Measurements from ENCODE around the gene OTOP3.
"Not testable (repeated sequence)": the region's sequence is repeated elsewhere in the genome, so short reads cannot be mapped to it uniquely, and the experiment has no call there.

Gene OTOP3, protein sequence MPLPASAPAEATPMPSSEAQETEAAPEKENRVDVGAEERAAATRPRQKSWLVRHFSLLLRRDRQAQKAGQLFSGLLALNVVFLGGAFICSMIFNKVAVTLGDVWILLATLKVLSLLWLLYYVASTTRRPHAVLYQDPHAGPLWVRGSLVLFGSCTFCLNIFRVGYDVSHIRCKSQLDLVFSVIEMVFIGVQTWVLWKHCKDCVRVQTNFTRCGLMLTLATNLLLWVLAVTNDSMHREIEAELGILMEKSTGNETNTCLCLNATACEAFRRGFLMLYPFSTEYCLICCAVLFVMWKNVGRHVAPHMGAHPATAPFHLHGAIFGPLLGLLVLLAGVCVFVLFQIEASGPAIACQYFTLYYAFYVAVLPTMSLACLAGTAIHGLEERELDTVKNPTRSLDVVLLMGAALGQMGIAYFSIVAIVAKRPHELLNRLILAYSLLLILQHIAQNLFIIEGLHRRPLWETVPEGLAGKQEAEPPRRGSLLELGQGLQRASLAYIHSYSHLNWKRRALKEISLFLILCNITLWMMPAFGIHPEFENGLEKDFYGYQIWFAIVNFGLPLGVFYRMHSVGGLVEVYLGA

DNA sequence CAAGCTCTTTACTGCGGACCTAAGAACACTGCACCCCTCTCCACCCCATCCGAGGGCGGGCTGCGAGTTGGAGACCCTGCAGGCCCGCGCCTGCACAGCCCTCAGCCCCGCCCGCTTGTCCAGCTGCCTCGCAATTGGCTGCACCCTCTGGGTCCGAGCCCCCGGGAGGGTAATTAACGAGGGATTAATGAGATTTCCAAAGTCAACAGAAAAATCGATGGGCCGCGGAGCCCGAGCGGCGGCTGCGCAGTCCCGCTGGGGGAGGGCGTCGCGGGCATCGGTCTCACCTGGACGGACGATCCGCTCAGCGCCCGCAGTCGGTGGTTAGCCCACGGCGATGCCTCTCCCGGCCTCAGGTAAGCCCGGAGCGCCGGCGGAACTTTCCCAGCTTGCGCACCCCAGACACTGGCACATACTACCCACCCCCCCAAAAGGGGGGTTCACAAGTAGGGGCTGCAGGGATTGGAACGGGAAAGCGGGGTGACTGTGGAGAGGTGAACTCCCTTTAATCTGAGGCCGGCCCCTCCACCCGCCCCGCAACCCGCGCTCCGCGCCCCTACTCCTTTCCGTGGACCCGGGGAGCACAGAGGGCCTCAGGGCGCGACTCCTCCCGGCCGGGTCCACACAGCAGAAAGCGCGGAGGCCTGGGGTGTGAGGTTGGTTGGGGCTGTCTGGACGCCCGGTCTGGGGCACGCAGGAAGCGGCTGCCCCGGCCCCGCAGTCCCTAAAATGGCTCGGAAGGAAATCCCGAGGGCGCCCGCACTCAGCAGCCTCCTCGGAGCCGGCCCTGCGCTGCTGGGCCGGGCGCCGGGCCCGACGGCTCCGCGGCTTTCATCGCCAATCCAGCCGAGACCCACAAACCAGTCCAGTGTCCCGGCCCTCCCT lies at the start of gene OTOP3:
Gene OTOP3, plus strand, starts transcription at position 314 of the 885 bp plus-strand sequence. Its CDS starts 24 bp downstream, at position 338.
- no peak for DNase-seq

DNA sequence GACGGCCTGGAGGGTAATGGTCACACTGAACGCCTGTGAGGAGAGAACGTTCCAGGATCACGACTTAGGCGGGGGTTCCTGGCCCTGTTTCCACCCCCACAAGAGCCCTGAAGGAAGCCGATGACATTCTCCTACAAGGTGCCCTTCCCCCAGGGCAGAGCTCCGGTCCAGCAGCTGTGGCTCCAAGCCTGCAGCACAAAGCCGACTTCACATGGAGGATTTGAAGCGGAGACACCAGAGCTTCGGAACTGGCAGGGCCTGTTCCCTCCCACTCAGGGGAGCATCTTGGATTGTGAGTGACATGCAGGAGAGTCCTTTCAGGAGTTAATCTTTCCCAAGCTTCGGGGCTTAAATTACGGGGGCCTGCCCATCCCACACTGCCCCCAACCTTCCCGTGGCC lies 47.2 kb upstream of the OTOP3 start:
- DNase-seq, result no peak

DNA sequence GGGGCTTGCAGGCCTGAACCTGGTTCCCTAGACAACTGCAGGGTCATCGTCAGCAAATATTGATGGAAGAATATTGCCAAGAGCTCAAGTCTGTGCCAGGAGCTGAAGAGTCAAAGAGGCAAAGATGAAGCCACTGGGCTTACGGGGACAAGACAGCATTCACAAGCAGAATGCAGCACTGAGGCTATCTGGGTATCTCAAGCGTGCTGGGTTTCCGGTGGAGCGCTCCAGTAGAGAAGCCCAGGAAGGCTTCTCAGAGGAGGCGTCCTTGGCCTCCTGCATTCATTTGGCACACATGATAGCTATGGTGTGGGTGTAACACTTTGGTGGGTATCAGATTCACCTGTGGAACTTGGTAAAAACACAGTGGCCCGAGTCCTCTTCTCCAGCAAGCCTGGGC lies 45.1 kb upstream of the OTOP3 start:
- no peak for DNase-seq

DNA sequence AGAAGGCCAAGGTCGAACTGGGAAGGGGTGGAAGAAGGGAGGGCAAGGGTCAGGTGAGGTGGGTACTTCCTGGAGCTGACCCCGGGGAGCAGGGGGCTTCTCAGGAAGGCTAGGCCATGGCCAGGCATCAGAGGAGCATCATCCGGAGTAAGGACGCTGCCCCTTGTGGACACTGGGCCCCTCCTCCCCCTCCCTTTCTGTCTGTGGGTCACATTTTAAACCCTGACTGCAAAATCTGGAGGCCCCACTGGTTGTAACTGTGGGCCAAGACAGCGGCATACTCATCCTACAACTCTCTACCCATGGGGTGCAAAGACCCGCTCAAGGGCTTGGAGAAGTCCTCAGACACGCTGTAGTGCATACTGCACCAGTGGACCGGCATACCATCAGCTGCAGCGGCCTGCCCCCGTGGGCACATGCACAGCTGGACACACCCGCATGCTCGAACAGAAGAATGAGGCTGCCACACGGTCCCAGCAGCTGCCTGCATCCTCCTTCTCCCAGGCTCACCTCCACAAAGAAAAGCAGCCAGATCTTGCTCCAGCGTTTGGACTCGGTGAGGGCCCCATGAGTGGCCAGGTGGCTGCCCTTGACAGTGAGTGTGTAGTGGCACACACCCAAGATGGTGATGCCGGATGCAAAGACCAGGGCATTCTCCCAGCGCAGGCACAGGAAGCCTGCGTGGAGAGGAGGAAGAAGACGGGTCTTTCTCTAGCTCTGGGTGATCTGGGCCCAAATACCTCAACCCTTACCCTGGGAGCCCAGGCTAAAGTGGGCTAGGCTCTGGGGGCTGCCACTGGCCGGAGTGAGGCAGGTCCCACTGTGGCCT lies 43.5 kb upstream of the OTOP3 start:
- no peak for DNase-seq

DNA sequence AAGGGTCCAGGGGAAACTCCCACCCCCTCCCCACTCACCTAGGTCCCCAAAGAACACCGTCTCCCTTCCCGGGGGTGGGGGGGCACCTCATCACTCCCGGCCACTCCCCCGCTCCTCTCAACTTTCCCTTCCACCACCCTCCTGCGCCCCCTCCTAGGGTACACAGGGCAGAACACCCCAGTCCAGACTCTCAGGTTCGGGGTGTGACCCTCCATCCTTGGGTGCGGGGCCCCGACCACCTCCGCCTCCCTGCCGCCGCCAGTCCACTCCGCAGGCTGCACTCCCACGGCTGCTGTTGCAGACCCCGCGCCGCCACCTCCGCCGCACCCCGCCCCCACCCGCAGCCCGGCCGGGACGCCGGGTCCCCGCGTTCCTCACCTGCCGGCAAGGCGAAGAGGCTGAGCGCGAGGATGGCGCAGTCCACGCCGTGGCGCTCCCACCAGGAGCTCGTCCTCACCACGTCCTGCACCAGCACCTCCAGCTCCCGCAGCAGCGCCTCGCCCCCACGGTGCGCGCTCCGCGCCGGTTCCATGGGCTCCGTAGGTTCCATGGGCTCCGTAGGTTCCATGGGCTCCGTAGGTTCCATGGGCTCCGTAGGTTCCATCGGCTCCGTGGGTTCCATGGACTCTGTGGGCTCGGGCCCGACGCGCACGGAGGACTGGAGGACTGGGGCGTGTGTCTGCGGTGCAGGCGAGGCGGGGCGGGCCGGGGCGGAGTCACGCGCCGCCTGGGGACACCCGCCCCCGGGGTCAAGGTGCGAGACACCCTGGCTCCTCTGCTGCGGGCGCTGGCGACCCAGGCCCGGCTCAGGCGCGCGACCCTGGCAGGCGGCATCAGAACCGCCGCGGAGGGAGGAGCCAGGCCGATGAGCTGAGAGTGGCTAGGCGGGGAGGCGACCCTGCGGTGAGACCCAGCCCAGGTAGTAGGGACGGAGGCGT lies 42.5 kb upstream of the OTOP3 start, which contains the start of gene FADS6:
Gene FADS6, minus strand, starts transcription at position 660 of the 938 bp plus-strand sequence. Its CDS starts 38 bp downstream, at position 622.
- DNase-seq, result no peak

DNA sequence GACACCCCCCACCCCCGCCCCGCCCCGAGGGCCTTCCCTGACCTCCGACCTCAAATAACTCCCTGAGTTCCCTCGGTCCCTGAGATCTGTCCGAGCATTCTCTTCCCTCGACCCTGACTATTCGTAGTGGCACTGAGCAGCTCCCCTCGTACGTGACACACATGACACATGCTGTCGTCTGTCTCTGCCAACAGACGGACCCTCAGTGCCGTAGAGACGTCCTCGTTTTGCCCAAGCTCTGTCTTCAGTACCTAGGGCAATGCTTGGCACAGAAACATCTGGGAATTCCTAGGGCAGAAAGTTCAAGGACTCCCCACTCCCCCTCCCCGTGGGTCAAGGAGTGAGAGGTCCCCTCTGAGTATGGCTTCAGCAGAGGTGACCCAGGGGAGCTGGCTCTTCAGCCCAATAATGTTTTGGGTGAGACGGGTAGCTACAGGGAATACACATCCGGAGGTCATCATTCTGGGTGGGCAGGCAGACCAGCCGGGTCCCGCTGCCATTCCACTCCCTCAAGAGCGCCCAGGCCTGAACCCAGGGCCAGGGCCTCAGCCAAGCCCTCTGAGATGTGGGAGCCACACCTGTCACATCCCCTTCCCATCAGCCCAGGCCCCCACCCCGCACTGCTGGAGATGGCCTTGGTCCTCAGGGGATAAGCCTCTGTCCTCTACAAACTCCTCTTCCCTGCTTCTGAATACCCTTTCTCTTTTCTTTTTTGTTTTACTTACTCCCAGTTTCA lies 41.6 kb upstream of the OTOP3 start:
- DNase-seq, result no peak

DNA sequence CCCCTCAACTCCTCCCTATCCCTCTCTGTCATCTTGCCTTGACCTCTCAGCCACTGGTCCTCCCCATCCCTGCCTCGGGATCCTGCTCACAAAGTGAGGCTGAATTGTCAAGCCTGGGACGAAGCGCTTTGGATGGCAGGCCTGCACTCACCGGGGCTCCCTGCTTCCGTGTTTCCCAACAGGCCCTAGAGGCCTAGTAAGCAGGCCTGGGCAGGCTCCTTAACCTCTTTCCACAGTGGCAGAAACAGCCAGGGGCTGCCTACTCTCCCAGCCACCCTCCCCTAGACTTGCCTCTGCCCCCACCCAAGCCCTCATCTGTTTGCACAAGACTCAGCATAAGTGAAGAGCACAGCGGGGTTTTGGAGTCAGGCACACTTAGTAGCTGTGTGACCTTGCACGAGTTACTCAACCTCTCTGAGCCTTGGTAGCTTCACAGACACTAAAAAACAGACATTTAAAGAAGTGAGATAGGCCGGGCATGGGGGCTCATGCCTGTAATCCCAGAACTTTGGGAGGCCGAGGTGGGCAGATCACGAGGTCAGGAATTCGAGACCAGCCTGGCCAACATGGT lies 37.2 kb upstream of the OTOP3 start:
- no peak for DNase-seq

DNA sequence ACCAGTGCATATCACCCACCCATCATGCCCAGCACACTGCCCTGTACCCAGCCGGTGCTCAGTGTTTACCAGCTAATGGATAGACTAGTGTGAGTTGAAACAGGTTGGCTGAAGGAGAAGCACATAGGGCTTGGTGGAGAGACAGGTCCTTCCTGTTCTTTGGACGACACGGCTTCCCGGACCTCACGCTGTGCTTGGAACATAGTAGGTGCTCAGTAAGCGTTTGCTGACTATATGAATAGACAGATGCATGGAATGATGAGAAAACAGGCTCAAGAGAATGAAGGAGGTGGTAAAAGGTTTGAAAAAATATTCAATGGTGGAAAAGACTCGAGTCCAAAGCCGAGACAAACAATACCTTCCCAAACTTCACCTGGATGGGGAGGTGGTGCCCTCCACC lies 35.5 kb upstream of the OTOP3 start:
- DNase-seq, result no peak

DNA sequence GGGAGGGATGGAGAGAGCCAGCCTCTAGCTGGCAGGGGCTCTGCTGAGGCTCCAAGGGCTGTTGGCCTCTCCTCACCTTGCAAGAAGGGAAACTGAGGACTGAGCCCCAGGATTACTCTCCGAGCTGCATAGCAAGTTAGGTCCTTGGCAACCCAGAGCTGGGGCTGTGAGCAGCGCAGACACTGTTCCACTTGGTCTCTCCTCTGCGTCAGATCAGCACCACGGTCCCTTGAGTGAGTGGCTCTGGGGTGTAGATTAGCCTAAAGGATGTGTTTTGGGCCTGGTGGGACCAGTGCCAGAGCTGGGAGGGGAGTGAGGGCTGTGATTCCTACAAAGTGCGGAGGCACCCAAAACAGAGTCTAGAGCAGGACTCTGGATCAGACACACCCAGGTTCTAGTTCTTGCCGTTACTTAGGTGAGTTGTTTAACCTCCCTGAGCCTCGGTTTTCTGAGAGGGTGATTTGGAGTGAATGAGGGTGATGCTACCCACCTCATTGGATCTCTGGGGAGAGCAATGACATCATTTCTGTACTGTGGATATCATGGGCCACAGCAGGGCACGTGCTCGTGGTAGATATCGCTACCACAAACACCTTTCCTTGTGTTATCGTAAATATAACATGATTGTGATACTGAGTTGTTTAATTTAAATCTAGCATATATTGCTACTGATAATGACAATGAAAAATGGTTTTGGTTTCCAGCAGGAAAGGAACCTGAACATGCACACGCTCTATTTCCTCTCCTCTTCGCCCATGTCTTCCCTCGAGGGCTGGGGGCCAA lies 34.2 kb upstream of the OTOP3 start:
- no peak for DNase-seq

DNA sequence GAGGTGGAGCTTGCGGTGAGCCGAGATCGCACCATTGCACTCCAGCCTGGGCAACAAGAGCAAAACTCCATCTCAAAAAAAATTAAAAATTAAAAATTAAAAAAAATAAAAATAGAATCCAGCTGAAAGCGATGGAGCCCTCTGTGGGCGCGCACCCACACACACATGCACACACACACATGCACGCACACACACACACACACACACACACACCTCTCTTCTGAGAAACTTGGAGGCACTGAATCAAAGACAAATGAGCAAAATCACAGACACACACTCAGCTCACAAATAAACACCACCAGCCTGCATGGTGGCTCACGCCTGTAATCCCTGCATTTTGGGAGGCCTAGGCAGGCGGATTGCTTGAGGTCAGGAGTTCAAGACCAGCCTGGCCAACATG lies 32.7 kb upstream of the OTOP3 start:
- no peak for DNase-seq

DNA sequence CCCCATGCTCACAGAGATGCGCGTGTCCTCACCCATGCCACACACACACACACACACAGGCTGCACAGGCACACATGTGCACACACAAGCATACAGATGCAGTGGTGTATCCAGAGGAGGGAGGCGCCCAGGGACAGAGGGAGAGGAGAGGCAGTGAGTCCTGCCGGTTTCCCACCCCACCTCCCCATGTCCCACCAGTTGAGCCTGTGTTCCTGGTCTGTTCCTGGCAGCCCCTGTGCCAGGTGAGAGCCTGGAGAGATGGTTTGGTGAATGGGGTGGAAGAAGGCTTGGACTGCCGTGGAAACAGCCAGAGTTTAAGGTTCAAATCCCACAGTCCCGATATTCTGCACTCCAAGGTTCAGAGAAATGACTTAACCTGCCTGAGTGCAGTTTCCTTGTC lies 32.0 kb upstream of the OTOP3 start:
- DNase-seq, result no peak

DNA sequence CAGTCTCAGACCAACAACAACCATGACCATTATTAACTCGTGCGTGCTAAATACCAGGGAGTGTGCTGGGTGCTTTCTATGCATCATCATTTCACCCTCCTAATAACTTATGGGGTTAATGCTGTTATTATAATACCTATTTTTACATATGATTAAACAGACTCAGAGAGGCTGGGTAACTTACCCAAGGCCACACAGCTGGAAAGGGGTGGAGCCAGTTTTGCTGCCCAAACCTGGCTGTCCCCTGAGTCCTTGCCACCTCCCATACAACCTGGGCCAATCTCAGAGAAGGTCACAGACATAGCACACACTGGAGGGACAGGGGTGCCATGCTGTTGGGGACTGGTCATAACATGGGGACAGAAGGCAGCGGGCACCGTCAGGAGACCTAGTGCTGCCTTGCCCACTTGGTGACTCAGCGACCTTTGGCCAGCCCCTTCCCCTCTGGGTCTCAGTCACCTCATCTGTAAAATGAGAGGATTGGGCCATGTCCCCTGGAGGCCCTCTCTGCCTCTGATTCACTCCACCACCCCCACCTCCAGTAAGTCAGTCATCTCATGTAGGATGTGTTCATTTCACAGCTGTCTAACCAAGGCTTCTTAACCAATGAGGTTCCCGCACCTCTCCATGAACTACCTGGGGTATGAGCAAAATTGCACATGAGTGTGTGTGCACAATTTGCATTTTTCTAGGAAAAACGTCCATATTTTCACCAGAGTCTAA lies 30.9 kb upstream of the OTOP3 start:
- DNase-seq, result no peak

DNA sequence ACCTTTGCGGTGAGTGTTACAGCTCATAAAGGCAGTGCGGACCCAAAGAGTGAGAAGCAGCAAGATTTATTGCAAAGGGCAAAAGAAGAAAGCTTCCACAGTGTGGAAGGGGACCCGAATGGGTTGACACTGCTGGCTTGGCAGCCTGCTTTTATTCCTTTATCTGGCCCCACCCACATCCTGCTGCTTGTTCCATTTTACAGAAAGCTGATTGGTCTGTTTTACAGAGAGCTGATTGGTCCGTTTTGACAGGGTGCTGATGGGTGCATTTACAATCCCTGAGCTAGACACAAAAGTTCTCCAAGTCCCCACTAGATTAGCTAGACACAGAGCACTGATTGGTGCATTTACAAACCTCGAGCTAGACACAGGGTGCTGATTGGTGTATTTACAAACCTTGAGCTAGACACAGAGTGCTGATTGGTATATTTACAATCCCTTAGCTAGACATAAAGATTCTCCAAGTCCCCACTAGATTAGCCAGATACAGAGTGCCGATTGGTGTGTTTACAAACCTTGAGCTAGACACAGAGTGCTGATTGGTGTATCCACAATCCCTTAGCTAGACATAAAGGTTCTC lies 29.4 kb upstream of the OTOP3 start:
- not testable (repeated sequence) for DNase-seq

DNA sequence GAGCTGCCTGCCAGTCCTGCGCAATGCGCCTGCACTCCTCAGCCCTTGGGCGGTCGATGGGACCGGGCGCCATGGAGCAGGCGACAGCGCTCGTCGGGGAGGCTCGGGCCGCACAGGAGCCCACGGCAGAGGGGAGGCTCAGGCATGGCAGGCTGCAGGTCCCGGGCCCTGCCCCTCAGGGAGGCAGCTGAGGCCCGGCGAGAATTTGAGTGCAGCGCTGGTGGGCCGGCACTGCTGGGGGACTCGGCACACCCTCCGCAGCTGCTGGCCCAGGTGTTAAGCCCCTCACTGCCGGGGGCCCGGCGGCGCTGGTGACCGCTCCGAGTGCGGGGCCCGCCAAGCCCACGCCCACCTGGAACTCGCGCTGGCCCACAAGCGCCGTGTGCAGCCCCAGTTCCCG lies 28.7 kb upstream of the OTOP3 start:
- DNase-seq, result no peak

DNA sequence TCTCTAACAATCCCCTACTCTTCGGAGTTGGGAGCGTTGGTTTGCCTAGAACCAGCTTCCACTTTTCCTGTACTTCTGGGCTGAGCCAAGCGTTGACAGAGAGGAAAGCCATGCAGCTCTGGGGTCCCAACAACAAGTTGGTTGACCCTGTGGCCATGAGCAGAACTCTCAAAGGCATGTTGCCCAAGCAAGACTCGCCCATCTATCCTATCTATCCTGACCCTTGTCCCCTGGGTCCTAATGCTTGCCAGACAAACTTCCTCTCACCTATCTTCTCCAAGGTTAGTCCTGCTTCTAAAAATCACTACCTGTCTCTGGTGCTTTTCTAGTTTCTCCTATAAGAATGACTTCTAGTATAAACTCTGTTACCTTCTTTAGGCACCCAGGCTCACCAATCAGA lies 26.6 kb upstream of the OTOP3 start:
- DNase-seq, result not testable (repeated sequence)

DNA sequence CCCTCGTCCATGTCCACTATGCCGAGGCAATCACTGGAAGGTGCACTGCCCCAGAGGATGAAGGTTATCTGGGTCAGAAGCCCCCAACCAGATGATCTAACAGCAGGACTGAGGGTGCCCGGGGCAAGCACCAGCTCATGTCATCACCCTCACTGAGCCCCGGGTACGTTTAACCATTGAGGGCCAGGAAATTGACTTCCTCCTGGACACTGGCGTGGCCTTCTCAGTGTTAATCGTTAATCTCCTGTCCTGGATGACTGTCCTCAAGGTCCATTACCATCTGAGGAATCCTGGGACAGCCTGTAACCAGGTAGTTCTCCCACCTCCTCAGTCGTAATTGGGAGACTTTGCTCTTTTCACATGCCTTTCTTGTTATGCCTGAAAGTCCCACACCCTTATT lies 24.3 kb upstream of the OTOP3 start:
- not testable (repeated sequence) for DNase-seq

DNA sequence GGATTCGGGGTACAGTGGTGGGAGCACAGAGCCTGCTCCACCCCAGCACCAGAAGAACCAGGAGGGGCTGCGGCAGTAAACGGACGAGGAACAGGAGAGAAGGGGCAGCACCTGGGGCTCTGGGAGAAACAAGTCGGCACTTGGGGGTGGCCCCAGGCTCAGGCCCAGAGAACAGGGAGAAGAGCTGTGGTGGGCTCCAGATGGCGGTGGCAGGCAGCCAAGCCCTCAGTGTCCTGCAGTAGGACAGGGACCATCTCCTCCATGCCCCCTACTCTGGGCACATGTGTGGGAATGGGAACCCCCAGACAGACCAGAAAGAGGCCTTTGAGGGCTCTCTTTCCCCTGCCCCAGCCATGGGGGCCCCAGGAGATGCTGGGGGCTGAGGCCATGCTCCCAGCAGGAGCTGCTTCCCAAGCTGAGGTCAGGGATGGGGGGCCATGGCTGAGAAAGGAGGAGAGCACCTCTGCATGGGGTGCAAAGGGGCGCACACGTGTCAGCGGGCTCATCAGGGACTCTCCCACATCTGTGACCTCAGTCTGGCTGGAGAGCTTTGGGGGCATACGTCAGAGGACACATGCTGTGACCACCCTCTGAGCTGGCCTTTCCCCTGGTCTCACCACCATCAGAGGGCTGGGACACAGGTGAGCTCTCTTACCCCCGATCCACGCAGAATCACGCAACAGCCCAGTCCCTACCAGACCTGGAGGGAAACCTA lies 19.4 kb upstream of the OTOP3 start:
- no peak for DNase-seq

DNA sequence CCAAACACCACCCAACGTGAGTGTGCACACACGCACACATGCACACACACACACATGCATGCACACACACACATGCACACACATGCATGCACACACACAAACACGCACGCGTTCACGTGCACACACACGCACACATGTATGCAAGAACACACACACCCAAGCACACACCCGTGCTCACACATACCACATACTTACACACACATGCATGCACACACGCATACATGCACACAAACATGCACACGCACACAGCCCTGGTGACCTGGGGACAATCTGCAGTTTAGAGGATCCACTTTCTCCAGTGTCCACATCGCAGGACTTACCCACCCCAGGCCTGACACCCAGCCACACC lies 18.9 kb upstream of the OTOP3 start:
- DNase-seq, result no peak
